NCI-H1694 (cell line): Measurements from ENCODE around the gene TAF5L.
A peak's percentile ranks its signal among the peaks of the same experiment; 100 is the strongest.
"Not testable (repeated sequence)": the region's sequence is repeated elsewhere in the genome, so short reads cannot be mapped to it uniquely, and the experiment has no call there.

Experiments used
- DNase-seq: peaks from one replicate; lab custom pipeline; 2025; lab: John Stamatoyannopoulos, UW

The TAF5L gene

GRCh38 chr1:229642376-229642775 is 16.5 kb upstream of the TAF5L start:
- DNase-seq: peak; percentile 14

- no peak for DNase-seq
Measured at GRCh38 chr1:229641306-229641705, 15.4 kb upstream of the TAF5L start.

- DNase-seq: peak; percentile 78
Measured at GRCh38 chr1:229640455-229640854, 14.5 kb upstream of the TAF5L start.

- no peak for DNase-seq
Measured at GRCh38 chr1:229637746-229638145, 11.8 kb upstream of the TAF5L start.

GRCh38 chr1:229636042-229636441 is 10.1 kb upstream of the TAF5L start:
- DNase-seq: no peak

- DNase-seq: no peak
Measured at GRCh38 chr1:229631966-229632365, 6.0 kb upstream of the TAF5L start.

- no peak for DNase-seq
Measured at GRCh38 chr1:229631148-229631547, 5.2 kb upstream of the TAF5L start.

- no peak for DNase-seq
Measured at GRCh38 chr1:229629261-229629660, 3.3 kb upstream of the TAF5L start.

GRCh38 chr1:229627003-229627402 is 1.1 kb upstream of the TAF5L start:
- DNase-seq: no peak

GRCh38 chr1:229625071-229625914 is 629 bp downstream of the TAF5L start:
- DNase-seq: no peak

GRCh38 chr1:229624521-229625070 is 1.3 kb downstream of the TAF5L start:
- no peak for DNase-seq

GRCh38 chr1:229623838-229624237 is 2.1 kb downstream of the TAF5L start:
- DNase-seq: no peak

GRCh38 chr1:229623225-229623624 is 2.7 kb downstream of the TAF5L start:
- no peak for DNase-seq

- not testable (repeated sequence) for DNase-seq
Measured at GRCh38 chr1:229622641-229623120, 3.2 kb downstream of the TAF5L start.

GRCh38 chr1:229621663-229622062 is 4.3 kb downstream of the TAF5L start:
- DNase-seq: no peak

- no peak for DNase-seq
Measured at GRCh38 chr1:229620876-229621275, 5.0 kb downstream of the TAF5L start.

GRCh38 chr1:229619614-229620013 is 6.3 kb downstream of the TAF5L start:
- no peak for DNase-seq

- no peak for DNase-seq
Measured at GRCh38 chr1:229619002-229619401, 6.9 kb downstream of the TAF5L start.

GRCh38 chr1:229617351-229618100 is 8.4 kb downstream of the TAF5L start:
- no peak for DNase-seq

GRCh38 chr1:229614701-229615100 is 11.2 kb downstream of the TAF5L start:
- no peak for DNase-seq

GRCh38 chr1:229613938-229614337 is 12.0 kb downstream of the TAF5L start:
- DNase-seq: no peak

- DNase-seq: no peak
Measured at GRCh38 chr1:229608590-229608989, 17.3 kb downstream of the TAF5L start.

GRCh38 chr1:229607370-229607769 is 18.6 kb downstream of the TAF5L start:
- no peak for DNase-seq
